ENCODE results near the gene SLC38A3.

The SLC38A3 gene

GRCh38 chr3:50258029-50258680 is 53.1 kb downstream of the SLC38A3 start:
- no peaks in the 10 kb centered on the region for H3K27me3 ChIP-seq (replicated peaks in 2 of 5; ENCODE audit: control insufficient read depth in 4 of 5, insufficient read depth in 5 of 5, low read length in 4 of 5)
- DNase-seq = no peak
- peaks cover 19 to 64% (median 42%) of the 10 kb centered on the region in 4 experiments for H3K36me3 ChIP-seq (ENCODE audit: control insufficient read depth in 4 of 4, insufficient read depth in 4 of 4, low read length in 3 of 4)
- H3K4me1 ChIP-seq (ENCODE audit: control extremely low read depth in 1 of 4, control insufficient read depth in 4 of 4, insufficient read depth in 4 of 4, low read length in 3 of 4) = peaks cover 0 to 20% (median 18%) of the 10 kb centered on the region in 4 experiments
- ChIA-PET CTCF (interaction anchor here (0.6 to 72.5 kb wide), 5 partner anchors 9 to 100 kb away, joined by 3 to 1875 read pairs (median 97); partner anchors contain the start of genes GNAI2, GNAT1, LSMEM2 and SEMA3B), POLR2A (no interaction called here)
- 90% methylated on average over 13 of the region's 17 CpGs for WGBS (ENCODE audit: insufficient coverage)
- H3K4me3 ChIP-seq (ENCODE audit: control insufficient read depth in 1 of 7, extremely low read depth in 1 of 7, insufficient read depth in 4 of 7, low read depth in 2 of 7, low read length in 6 of 7) = no peak overlapping the region
- no peaks in the 10 kb centered on the region for H3K9me3 ChIP-seq (ENCODE audit: control extremely low read depth in 1 of 5, control insufficient read depth in 4 of 5, insufficient read depth in 2 of 5, low read depth in 1 of 5, low read length in 4 of 5)
- H3K27ac ChIP-seq (ENCODE audit: insufficient read depth in 1 of 2, low read depth in 1 of 2, low read length in 2 of 2, poor library complexity in 1 of 2, severe bottlenecking in 2 of 2) = no peak overlapping the region

GRCh38 chr3:50258979-50259378 is 53.9 kb downstream of the SLC38A3 start:
- POLR2A ChIA-PET = no interaction called here
- Histone ChIP-seq H3K27ac (ENCODE audit: insufficient read depth in 1 of 2, low read depth in 1 of 2, low read length in 2 of 2, poor library complexity in 1 of 2, severe bottlenecking in 2 of 2) (no peak overlapping the region), H3K4me3 (ENCODE audit: control insufficient read depth in 1 of 7, extremely low read depth in 1 of 7, insufficient read depth in 4 of 7, low read depth in 2 of 7, low read length in 6 of 7) (no peak overlapping the region), H3K27me3 (replicated peaks in 2 of 5; ENCODE audit: control insufficient read depth in 4 of 5, insufficient read depth in 5 of 5, low read length in 4 of 5) (no peaks in the 10 kb centered on the region), H3K36me3 (ENCODE audit: control insufficient read depth in 4 of 4, insufficient read depth in 4 of 4, low read length in 3 of 4) (peaks cover 19 to 57% (median 36%) of the 10 kb centered on the region in 4 experiments), H3K4me1 (ENCODE audit: control extremely low read depth in 1 of 4, control insufficient read depth in 4 of 4, insufficient read depth in 4 of 4, low read length in 3 of 4) (peaks cover 0 to 20% (median 18%) of the 10 kb centered on the region in 4 experiments), H3K9me3 (ENCODE audit: control extremely low read depth in 1 of 5, control insufficient read depth in 4 of 5, insufficient read depth in 2 of 5, low read depth in 1 of 5, low read length in 4 of 5) (no peaks in the 10 kb centered on the region)
- peak in 1 of 3 donors; percentile 41 for DNase-seq
- 95% methylated on average over 16 of the region's 16 CpGs for WGBS (ENCODE audit: insufficient coverage)
- CTCF ChIA-PET = interaction anchor here (0.9 to 72.5 kb wide), 8 partner anchors 9 to 90 kb away, joined by 3 to 1875 read pairs (median 6); partner anchors contain the start of genes GNAI2, GNAT1, HYAL2 and LSMEM2

DNA sequence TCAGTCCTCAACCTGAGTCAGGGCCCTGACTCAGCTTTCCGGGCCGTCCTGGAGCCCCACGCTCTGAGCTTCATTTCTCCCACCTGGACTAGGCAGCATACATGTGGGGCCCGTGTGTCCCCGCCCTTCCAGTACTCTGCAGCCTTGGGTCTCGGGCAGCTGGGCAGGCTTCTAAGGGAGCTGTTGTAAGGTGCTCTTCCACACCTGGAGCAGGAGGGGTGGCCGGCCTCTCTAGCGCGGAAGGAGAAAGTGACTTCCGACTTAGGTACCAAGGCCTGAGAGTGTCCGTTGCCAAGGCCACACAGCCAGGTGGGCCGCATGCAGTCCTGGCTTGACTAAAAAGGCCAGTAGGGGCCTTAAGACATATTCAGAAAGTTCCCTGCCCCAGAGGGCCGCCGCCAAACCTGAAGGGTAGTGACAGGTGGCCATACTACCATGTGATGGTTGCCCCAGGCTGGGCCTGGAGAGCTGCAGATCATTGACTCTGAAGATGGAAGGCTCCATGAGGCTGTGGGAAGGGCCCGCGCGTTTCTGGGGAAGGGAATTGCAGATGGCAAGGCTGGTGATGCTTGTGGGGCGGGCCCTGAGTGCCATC is 54.5 kb downstream of the SLC38A3 start:
- Histone ChIP-seq H3K27ac (ENCODE audit: insufficient read depth in 1 of 2, low read depth in 1 of 2, low read length in 2 of 2, poor library complexity in 1 of 2, severe bottlenecking in 2 of 2) (peak overlapping the region in 1 of 2 experiments; percentile 75), H3K27me3 (replicated peaks in 2 of 5; ENCODE audit: control insufficient read depth in 4 of 5, insufficient read depth in 5 of 5, low read length in 4 of 5) (no peaks in the 10 kb centered on the region), H3K9me3 (ENCODE audit: control extremely low read depth in 1 of 5, control insufficient read depth in 4 of 5, insufficient read depth in 2 of 5, low read depth in 1 of 5, low read length in 4 of 5) (no peaks in the 10 kb centered on the region), H3K4me3 (ENCODE audit: control insufficient read depth in 1 of 7, extremely low read depth in 1 of 7, insufficient read depth in 4 of 7, low read depth in 2 of 7, low read length in 6 of 7) (peak overlapping the region in 3 of 7 experiments; percentile 63 to 76 (median 64)), H3K4me1 (ENCODE audit: control extremely low read depth in 1 of 4, control insufficient read depth in 4 of 4, insufficient read depth in 4 of 4, low read length in 3 of 4) (peaks cover 0 to 20% (median 17%) of the 10 kb centered on the region in 4 experiments), H3K36me3 (ENCODE audit: control insufficient read depth in 4 of 4, insufficient read depth in 4 of 4, low read length in 3 of 4) (peaks cover 19 to 52% (median 32%) of the 10 kb centered on the region in 4 experiments)
- 69% methylated on average over 17 of the region's 18 CpGs for WGBS (ENCODE audit: insufficient coverage)
- CTCF ChIA-PET = interaction anchor here (0.8 to 72.5 kb wide), 10 partner anchors 10 to 90 kb away, joined by 3 to 1875 read pairs (median 4); partner anchors contain the start of genes GNAI2, GNAT1, HYAL2 and LSMEM2
- POLR2A ChIA-PET = interaction anchor here (0.7 to 1.7 kb wide), 3 partner anchors 13 to 446 kb away, joined by 3 to 6 read pairs (median 3); no protein-coding TSS in a partner anchor
- DNase-seq = no peak

- Histone ChIP-seq H3K27ac (ENCODE audit: insufficient read depth in 1 of 2, low read depth in 1 of 2, low read length in 2 of 2, poor library complexity in 1 of 2, severe bottlenecking in 2 of 2) (peak overlapping the region; percentile 50 to 75), H3K9me3 (ENCODE audit: control extremely low read depth in 1 of 5, control insufficient read depth in 4 of 5, insufficient read depth in 2 of 5, low read depth in 1 of 5, low read length in 4 of 5) (no peaks in the 10 kb centered on the region), H3K4me1 (ENCODE audit: control extremely low read depth in 1 of 4, control insufficient read depth in 4 of 4, insufficient read depth in 4 of 4, low read length in 3 of 4) (peaks cover 0 to 16% (median 14%) of the 10 kb centered on the region in 4 experiments), H3K36me3 (ENCODE audit: control insufficient read depth in 4 of 4, insufficient read depth in 4 of 4, low read length in 3 of 4) (peaks cover 18 to 44% (median 28%) of the 10 kb centered on the region in 4 experiments), H3K4me3 (ENCODE audit: control insufficient read depth in 1 of 7, extremely low read depth in 1 of 7, insufficient read depth in 4 of 7, low read depth in 2 of 7, low read length in 6 of 7) (peak overlapping the region; percentile 32 to 76 (median 64)), H3K27me3 (replicated peaks in 2 of 5; ENCODE audit: control insufficient read depth in 4 of 5, insufficient read depth in 5 of 5, low read length in 4 of 5) (peaks cover 0 to 2% (median 0%) of the 10 kb centered on the region in 5 experiments)
- under 1% methylated on average over 49 of the region's 70 CpGs for WGBS (ENCODE audit: insufficient coverage)
- CTCF ChIA-PET = interaction anchor here (0.7 to 72.5 kb wide), 10 partner anchors 11 to 115 kb away, joined by 3 to 1875 read pairs (median 4); partner anchors contain the start of genes GNAI2, GNAT1, HYAL3 and LSMEM2
- POLR2A ChIA-PET = interaction anchor here (0.7 to 1.7 kb wide), 5 partner anchors 14 to 447 kb away, joined by 3 to 7 read pairs (median 3); no protein-coding TSS in a partner anchor
- DNase-seq = peak; percentile 75 to 88 (median 87)
These were observed 55.2 kb downstream of the SLC38A3 start for GRCh38 chr3:50260027-50260941.

DNA sequence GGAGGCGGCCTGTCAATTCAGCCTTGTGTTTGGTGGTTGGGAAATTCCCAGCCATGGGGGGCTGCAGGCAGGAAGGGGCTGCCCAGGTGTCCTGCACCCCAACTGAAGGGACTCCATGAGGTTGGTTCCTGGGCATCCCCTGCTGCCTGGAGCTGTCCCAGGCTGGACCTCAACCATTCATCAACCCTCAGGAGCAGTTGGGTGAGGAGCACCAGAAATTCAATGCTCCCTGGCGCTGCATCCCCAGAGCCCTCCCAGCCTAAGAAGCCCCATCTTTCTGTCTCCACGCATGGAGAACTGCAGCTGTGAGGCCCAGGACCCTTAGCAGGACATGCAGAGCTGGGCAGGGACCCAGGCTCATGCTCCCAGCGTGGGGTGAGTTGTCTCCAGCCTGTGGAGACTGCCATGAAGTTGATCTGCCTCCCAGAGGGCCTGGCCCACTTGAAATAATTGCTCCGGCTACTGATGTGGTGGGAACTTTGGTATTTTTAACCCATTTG is 55.9 kb downstream of the SLC38A3 start:
- peaks cover 18 to 41% (median 26%) of the 10 kb centered on the region in 4 experiments for H3K36me3 ChIP-seq (ENCODE audit: control insufficient read depth in 4 of 4, insufficient read depth in 4 of 4, low read length in 3 of 4)
- CTCF ChIA-PET = interaction anchor here (1.2 to 72.5 kb wide), 4 partner anchors 11 to 114 kb away, joined by 3 to 1875 read pairs (median 986); partner anchors contain the start of genes GNAI2, GNAT1, LSMEM2 and SEMA3B

DNA sequence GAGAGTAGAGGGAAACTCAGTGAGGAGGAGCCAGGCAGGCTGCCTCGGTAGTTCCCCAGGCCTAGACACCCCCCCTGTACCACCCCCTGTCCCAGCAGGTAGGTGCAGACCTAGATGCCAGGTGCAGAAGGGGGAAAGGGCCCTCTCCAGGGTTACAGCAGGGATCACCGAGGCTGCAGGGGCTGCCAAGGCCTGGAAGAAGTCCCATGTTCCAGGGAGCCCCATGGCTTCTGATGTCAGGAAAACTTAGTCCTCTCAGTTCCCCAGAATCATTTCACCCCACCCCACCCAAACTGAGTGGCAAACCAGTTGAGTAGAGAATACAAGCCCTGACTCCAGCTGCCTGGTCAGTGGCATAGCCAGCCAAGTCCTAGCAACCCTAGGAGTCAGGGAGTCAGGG is 56.4 kb downstream of the SLC38A3 start:
- ChIA-PET CTCF (interaction anchor here (10.1 to 72.5 kb wide), 3 partner anchors 12 to 69 kb away, joined by 97 to 1875 read pairs (median 1875); partner anchors contain the start of genes GNAI2, GNAT1, LSMEM2 and SEMA3B), POLR2A (interaction anchor here (1.4 kb wide), 1 partner anchor 76 kb away, joined by 7 read pairs; no protein-coding TSS in a partner anchor)
- no peak overlapping the region for H3K4me3 ChIP-seq (ENCODE audit: control insufficient read depth in 1 of 7, extremely low read depth in 1 of 7, insufficient read depth in 4 of 7, low read depth in 2 of 7, low read length in 6 of 7)
- peaks cover 0 to 14% (median 2%) of the 10 kb centered on the region in 5 experiments for H3K27me3 ChIP-seq (replicated peaks in 2 of 5; ENCODE audit: control insufficient read depth in 4 of 5, insufficient read depth in 5 of 5, low read length in 4 of 5)
- H3K4me1 ChIP-seq (ENCODE audit: control extremely low read depth in 1 of 4, control insufficient read depth in 4 of 4, insufficient read depth in 4 of 4, low read length in 3 of 4) = peaks cover 0 to 16% (median 14%) of the 10 kb centered on the region in 4 experiments
- no peak overlapping the region for H3K27ac ChIP-seq (ENCODE audit: insufficient read depth in 1 of 2, low read depth in 1 of 2, low read length in 2 of 2, poor library complexity in 1 of 2, severe bottlenecking in 2 of 2)
- WGBS (ENCODE audit: insufficient coverage) = no CpG with 5 or more reads among the region's 2 CpGs
- H3K36me3 ChIP-seq (ENCODE audit: control insufficient read depth in 4 of 4, insufficient read depth in 4 of 4, low read length in 3 of 4) = peaks cover 15 to 36% (median 21%) of the 10 kb centered on the region in 4 experiments
- H3K9me3 ChIP-seq (ENCODE audit: control extremely low read depth in 1 of 5, control insufficient read depth in 4 of 5, insufficient read depth in 2 of 5, low read depth in 1 of 5, low read length in 4 of 5) = no peaks in the 10 kb centered on the region
- no peak for DNase-seq

More for the DNA sequence above, 55.9 kb downstream of the SLC38A3 start:
- Histone ChIP-seq H3K4me3 (ENCODE audit: control insufficient read depth in 1 of 7, extremely low read depth in 1 of 7, insufficient read depth in 4 of 7, low read depth in 2 of 7, low read length in 6 of 7) (peak overlapping the region in 3 of 7 experiments; percentile 63 to 76 (median 67)), H3K4me1 (ENCODE audit: control extremely low read depth in 1 of 4, control insufficient read depth in 4 of 4, insufficient read depth in 4 of 4, low read length in 3 of 4) (peaks cover 0 to 16% (median 14%) of the 10 kb centered on the region in 4 experiments), H3K27me3 (replicated peaks in 2 of 5; ENCODE audit: control insufficient read depth in 4 of 5, insufficient read depth in 5 of 5, low read length in 4 of 5) (peaks cover 0 to 9% (median 0%) of the 10 kb centered on the region in 5 experiments), H3K27ac (ENCODE audit: insufficient read depth in 1 of 2, low read depth in 1 of 2, low read length in 2 of 2, poor library complexity in 1 of 2, severe bottlenecking in 2 of 2) (no peak overlapping the region), H3K9me3 (ENCODE audit: control extremely low read depth in 1 of 5, control insufficient read depth in 4 of 5, insufficient read depth in 2 of 5, low read depth in 1 of 5, low read length in 4 of 5) (no peaks in the 10 kb centered on the region)
- POLR2A ChIA-PET = interaction anchor here (1.2 to 1.7 kb wide), 3 partner anchors 15 to 76 kb away, joined by 3 to 7 read pairs (median 6); no protein-coding TSS in a partner anchor
- 94% methylated on average over 5 of the region's 5 CpGs for WGBS (ENCODE audit: insufficient coverage)
- DNase-seq = no peak

Measured in common myeloid progenitor, CD34-positive (primary cell).